Stimulated activated CD8-positive, alpha-beta memory T cell treated with anti-CD3 and anti-CD28 coated beads, Interleukin-15, amount 100 ng/mL, for 4 hours (primary cell): ENCODE data around the gene SERTAD3.
A peak's percentile ranks its signal among the peaks of the same experiment; 100 is the strongest.

ENCODE experiments used
- DNase-seq, 2 donors: peaks; one replicate each; pipeline ENCODE4 v3.0.0-alpha.2; 2020; ENCODE audit warnings: low read depth in 2 of 2

SERTAD3 gene

DNA sequence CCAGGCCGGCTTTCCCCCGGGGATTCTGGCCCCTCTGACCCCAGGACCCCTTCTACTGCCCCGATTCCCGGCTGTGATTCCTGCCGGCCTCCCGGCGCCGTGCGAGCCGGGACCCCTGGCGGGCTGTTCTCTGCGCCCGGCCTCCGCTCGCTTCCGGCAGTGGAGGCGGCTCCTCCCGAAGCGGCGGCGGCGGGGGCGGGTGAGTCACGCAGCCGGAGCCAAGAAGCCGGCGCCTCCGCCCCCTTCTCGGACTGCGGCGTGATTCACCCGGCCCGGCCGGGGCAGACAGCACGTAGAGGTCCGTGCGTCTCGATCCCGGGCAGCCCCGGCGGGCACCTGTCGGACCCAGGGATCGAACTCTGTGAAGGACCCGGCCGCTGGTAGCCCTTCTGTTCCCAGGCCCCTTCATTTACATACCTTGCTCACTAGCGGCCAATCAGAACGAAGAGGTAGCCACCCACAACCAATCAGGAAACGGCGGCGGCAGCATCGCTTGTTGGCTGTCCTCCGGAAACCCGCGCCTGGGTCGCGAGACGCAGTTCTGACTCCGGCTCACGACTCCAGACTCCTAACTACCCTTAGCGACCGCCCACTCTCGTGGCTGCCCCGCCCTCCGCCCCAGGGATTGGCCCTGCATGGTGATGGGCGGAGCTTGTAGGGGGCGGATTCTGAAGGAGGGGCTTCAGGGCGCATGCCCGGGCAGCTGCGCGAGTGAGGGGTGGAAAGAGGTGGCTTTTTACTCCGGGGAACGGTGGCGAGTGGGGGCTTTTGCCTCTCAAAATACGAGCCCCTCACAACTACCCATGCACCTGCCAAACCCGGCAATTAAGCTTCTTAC lies 18.5 kb downstream of the SERTAD3 start, which contains the start of gene SERTAD1:
SERTAD1 (minus strand) TSS at position 543 of the 838 bp plus-strand sequence. CDS start 2,446 bp downstream, outside the sequence.
- DNase-seq: peak; percentile 100

- no peak for DNase-seq
These were observed 19.3 kb downstream of the SERTAD3 start for GRCh38 chr19:40424637-40425449.

- DNase-seq: no peak
These were observed 20.2 kb downstream of the SERTAD3 start for GRCh38 chr19:40423938-40424337.

DNA sequence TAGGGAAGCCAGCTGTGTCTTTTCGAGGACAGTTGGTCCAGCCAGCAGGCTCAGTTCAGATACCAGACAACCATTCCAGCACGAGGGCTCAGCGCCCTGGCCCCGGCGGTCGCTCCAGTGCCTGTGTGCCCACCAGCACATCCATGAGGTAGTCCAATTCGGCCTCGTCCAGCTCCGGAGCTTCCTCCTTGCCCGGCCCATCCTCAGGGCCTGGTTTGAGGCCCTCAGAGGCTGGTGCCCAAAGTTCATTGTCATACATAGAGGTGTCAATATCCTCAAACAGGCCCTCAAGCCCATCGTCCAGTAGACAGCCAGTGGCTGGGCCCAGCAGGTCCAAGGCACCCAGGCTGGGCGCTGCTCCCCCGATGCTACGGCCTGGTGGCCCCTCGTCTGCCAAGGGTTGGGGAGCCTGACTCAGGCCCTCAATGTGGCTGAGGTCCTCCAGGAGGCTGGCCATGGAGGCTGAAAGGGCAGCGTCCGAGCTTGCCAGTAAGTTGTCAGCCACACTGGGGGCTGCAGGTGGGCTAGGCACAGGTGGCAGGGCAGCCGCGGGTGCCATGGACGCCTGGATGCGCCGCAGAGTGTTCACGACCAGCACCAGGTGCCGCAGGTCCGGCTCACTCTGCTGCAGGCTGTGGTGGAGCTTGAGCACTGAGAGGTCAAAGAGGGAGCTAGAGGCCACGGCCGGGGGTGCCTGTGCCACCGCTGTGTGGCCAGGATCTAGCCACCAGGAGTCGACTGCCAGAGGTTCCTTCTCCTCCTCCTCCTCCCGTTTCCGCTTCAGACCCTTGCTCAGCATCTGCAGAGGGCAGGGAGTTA lies 21.2 kb downstream of the SERTAD3 start:
- DNase-seq: no peak

GRCh38 chr19:40421993-40422747 lies 22.0 kb downstream of the SERTAD3 start:
- DNase-seq: no peak

- peak; percentile 43 to 44 for DNase-seq
These were observed 23.1 kb downstream of the SERTAD3 start for GRCh38 chr19:40420766-40421765.

GRCh38 chr19:40420451-40420765 lies 23.7 kb downstream of the SERTAD3 start:
- DNase-seq: no peak

DNA sequence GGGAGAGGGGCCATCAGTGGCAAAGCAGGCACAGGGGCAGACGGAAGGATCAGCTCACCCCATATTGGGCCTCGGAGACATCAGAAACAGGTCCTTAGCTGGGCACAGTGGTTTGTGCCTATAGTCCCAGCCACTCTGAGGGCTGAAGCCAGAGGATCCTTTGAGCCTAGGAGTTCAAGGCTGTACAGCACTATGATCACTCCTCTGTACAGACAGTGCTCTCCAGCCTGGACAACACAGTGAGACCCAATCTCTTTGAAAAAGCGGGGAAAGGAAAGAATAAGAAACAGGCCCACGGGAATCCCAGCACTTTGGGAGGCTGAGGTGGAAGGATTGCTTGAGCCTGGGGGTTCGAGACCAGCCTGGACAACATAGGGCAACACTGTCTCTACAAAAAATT lies 24.4 kb downstream of the SERTAD3 start:
- no peak for DNase-seq

GRCh38 chr19:40419066-40419612 lies 25.0 kb downstream of the SERTAD3 start:
- no peak for DNase-seq

DNA sequence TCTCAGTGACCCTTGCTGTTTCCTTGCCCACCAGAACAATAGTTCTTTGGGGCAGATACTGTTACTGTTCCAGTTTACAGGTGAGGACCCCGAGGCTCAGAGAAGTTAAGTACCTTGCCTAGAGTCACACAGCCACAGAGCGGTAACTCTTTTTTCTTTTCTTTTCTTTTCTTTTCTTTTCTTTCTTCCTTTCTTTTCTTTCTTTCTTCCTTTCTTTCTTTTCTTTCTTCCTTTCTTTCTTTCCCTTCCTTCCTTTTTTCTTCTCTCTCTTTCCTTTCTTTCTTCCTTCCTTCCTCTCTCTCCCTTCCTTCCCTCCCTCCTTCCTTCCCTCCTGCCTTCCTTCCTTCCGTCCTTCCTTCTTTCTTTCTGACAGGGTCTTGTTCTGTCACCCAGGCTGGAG lies 26.1 kb downstream of the SERTAD3 start:
- DNase-seq: no peak

DNA sequence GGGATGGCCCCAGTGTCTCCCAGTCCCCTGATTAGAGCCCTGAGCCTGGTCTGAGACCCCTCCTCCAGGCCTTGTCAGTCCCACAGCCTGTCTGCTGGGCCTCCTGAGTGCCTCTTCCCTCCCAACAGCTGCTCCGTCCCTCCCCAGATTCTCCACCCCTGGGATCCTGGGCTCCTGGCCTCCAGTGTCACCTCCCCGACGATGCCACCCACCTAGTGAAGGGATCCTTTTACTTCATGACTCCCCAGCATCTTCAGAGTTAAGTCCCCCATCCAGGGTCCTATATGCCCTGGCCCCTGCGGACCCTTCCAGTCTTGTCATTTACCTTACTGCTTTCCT lies 26.5 kb downstream of the SERTAD3 start:
- DNase-seq: no peak

GRCh38 chr19:40416918-40417642 lies 27.1 kb downstream of the SERTAD3 start:
- no peak for DNase-seq

DNA sequence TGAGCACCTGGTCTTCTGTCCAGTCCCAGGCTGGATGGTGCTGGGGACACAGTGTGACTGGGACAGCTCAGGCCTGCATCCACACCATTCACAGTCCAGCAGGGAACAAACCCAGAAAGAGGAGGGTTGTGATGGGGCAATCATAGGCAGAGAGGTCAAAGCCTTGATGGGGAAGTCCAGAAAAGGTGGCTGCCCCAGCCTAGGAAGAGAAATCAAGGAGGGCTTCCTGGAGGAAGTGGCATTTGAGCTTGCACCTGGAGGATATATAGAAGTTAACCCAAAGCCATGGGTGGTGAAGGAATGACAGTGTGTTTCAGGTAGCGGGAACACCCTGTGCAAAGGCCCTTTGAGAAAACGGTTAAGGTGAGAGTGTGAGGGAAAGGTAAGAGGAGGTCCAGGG lies 28.4 kb downstream of the SERTAD3 start:
- no peak for DNase-seq

DNA sequence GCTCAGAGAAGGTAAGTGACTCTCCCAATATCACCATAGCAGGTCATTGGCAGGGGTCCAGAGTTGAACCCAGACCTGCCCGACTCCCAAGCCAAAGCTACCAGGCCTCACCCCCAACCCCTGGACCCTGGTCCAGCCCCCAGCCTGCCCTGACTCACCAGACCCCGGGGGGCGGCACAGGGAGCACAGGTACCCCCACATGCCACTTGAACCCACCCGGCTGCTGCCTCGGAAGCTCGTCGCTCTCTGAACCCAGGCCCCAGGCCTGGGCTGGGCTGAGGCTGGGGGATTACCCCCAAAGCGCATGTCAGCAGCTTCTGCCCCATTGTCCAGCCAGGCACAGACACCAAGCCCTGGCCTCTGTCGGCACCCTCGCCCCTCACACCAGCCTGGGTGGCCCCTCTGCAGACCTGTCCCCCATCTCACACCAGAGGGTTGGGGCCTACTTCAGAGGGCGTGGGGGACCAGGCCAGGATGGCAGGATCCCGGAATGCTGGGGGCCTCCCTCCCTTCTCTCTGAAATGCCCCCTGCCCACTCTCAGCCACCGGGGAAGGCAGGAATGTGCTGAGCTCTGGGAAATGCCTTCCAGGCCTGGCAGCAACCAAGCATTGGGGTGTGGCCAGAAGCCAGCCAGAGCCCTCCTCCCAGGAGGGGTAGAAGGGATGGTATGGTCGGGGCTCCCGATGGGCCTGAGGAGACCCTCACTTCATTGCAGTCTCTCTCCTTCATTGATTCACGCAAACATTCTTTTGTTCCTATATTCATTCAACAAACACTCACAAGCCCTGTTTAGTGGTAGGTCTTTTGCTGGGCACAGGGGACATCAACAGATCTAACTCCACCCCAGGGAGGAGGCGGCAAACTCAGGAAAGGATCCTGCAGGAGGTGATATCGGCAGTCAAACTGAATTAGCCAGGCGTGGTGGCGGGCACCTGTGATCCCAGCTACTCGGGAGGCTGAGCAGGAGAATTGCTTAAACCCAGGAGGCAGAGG lies 29.3 kb downstream of the SERTAD3 start:
- DNase-seq: no peak

- no peak for DNase-seq
These were observed 30.8 kb downstream of the SERTAD3 start, which contains the start of gene PRX for GRCh38 chr19:40413291-40413845. TSS of gene PRX (minus strand) at chr19:40413378. CDS start at chr19:40407932, 5,446 bp downstream.

DNA sequence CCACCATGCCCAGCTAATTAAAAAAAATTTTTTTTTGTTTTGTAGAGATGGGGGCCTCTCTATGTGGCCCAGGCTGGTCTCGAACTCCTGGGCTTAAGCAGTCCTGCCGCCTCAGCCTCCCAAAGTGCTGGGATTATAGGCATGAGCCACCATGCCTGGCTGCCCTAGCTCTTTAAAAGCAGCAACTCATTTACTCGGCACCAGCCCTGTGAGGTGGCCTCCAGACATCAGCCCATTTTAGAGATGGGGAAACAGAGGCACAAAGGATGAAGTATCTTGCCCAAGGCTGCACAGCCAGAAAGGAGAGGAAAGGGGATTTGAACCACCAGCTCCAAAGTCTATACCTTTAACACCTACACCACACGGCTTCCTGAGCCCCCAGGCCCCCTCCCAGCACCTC lies 31.3 kb downstream of the SERTAD3 start:
- DNase-seq: no peak

DNA sequence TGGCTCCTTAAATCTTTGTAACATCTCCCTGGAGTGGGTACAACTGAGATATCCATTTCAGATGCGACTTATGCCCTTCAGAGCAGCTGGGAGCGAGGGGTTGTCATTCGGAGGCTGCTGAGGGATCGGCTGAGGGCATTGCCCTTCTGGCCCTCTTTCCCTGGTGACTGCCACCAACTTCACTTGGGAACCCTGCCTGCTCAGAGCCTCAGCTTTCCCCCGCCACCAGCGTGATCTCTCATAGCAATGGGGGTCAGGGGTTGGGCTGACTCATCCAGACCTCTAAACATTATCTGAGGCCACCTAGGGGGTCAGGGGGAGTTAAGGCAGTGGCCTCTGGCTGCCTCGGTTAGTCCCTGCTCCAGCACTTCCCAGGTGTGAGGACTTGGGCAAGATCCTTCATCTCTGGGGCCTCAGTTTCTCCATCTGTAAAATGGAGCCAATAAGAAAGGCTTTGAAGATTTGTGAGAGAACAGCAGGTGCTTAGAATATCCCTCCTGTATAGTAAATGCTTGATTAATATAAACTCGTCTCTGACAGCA lies 32.1 kb downstream of the SERTAD3 start:
- no peak for DNase-seq
